Measurements from ENCODE around the gene SLC7A7.

DNA sequence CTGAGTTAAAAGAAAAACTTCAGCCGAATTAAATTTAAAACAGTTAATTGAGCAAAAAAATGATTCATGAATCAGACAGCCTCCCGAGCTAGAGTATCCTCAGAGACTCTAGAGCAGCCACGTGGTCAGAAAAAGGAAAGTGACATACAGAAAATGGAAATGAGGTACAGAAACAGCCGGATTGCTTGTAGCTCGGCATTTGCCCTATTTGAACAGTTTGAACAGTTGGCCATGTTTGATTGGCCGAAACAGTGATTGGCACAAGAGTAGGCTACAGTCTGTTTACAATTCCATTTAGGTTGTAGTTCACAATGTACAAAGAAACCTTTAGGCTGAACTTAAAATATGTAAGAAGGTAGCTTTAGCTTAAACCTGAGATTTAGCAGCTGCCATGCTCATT is 61.6 kb downstream of the SLC7A7 start:
- TF ChIP-seq CTCF (conservative IDR thresholded peaks at IDR 0.05; ENCODE audit: low read depth, low read length): no peak
- TF ChIP-seq EZH2 (IDR thresholded peaks at IDR 0.05; ENCODE audit: borderline replicate concordance, low read depth, low read length, poor library complexity, severe bottlenecking): no peak
